HFFc6 (cell line): ENCODE results near the gene EML4. TPM values are rescaled to one million over a fixed set of nuclear protein-coding genes. Genes with fewer than 3 reads are reported as not detected.

Experiments
- DNase-seq: peaks from one replicate; pipeline ENCODE4 v3.0.0-alpha.2; 2018
- H3K27ac Mint-ChIP-seq: 2 replicates; pipeline ENCODE4 v1.8.0; 2020; ENCODE audit warnings: mild to moderate bottlenecking, mixed read lengths
- H3K27me3 Mint-ChIP-seq: 2 replicates; pipeline ENCODE4 v1.8.0; 2021; ENCODE audit warnings: mild to moderate bottlenecking, moderate library complexity, mixed read lengths; ENCODE audit not compliant: insufficient read depth
- H3K36me3 Mint-ChIP-seq: 2 replicates; pipeline ENCODE4 v1.8.0; 2021; ENCODE audit warnings: low read depth, mixed read lengths
- H3K4me1 Mint-ChIP-seq: 2 replicates; pipeline ENCODE4 v1.8.0; 2020; ENCODE audit warnings: low read depth, mixed read lengths
- H3K4me3 Mint-ChIP-seq: 2 replicates; pipeline ENCODE4 v1.8.0; 2020; ENCODE audit warnings: mild to moderate bottlenecking, moderate library complexity, mixed read lengths
- H3K9me3 Mint-ChIP-seq: 2 replicates; pipeline ENCODE4 v1.8.0; 2020; ENCODE audit warnings: mild to moderate bottlenecking, mixed read lengths
- total RNA-seq, 6 experiments: library from RNA; stranded (reverse); fragmentation: NEBNext Ultra II Directional; extraction: Animal tissue kit (Norgen Biotek cat#: 25700); gene quantifications; 2 replicates in 1 of 6; 3 replicates in 5 of 6; pipeline ENCODE4 v1.2.3, GENCODE V29; 2021
- TF ChIP-seq, protein P1 (sequence below): fragments of 200-600 bp; sonication (generic); IDR thresholded peaks from 2 replicates; pipeline ENCODE4 v1.5.0; 2021; ENCODE audit warnings: antibody characterized with exemption, mild to moderate bottlenecking

EML4 gene
- total RNA-seq, 6 experiments from 2014 or later, result 31.7 to 35.8 (median 33.6) TPM

- Mint-ChIP-seq H3K9me3 (no peaks in the 10 kb centered on the region), H3K4me3 (no peak overlapping the region; the same call in 1 of the 2 replicates), H3K36me3 (no peaks in the 10 kb centered on the region), H3K27ac (no peak overlapping the region), H3K27me3 (peaks cover 3% of the 10 kb centered on the region), H3K4me1 (peaks cover 29% of the 10 kb centered on the region)
- DNase-seq, result peak; percentile 10
- TF ChIP-seq, protein P1, sequence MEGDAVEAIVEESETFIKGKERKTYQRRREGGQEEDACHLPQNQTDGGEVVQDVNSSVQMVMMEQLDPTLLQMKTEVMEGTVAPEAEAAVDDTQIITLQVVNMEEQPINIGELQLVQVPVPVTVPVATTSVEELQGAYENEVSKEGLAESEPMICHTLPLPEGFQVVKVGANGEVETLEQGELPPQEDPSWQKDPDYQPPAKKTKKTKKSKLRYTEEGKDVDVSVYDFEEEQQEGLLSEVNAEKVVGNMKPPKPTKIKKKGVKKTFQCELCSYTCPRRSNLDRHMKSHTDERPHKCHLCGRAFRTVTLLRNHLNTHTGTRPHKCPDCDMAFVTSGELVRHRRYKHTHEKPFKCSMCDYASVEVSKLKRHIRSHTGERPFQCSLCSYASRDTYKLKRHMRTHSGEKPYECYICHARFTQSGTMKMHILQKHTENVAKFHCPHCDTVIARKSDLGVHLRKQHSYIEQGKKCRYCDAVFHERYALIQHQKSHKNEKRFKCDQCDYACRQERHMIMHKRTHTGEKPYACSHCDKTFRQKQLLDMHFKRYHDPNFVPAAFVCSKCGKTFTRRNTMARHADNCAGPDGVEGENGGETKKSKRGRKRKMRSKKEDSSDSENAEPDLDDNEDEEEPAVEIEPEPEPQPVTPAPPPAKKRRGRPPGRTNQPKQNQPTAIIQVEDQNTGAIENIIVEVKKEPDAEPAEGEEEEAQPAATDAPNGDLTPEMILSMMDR, result no peak
Observed at GRCh38 chr2:42167458-42167857, 1.7 kb upstream of the EML4 start.

- Mint-ChIP-seq H3K4me1 (peaks cover 21% of the 10 kb centered on the region), H3K27me3 (peaks cover 3% of the 10 kb centered on the region), H3K27ac (no peak overlapping the region), H3K36me3 (no peaks in the 10 kb centered on the region), H3K4me3 (no peak overlapping the region), H3K9me3 (no peaks in the 10 kb centered on the region)
- TF ChIP-seq, protein P1, result no peak
- no peak for DNase-seq
Observed at GRCh38 chr2:42168459-42169099, 574 bp upstream of the EML4 start.

DNA sequence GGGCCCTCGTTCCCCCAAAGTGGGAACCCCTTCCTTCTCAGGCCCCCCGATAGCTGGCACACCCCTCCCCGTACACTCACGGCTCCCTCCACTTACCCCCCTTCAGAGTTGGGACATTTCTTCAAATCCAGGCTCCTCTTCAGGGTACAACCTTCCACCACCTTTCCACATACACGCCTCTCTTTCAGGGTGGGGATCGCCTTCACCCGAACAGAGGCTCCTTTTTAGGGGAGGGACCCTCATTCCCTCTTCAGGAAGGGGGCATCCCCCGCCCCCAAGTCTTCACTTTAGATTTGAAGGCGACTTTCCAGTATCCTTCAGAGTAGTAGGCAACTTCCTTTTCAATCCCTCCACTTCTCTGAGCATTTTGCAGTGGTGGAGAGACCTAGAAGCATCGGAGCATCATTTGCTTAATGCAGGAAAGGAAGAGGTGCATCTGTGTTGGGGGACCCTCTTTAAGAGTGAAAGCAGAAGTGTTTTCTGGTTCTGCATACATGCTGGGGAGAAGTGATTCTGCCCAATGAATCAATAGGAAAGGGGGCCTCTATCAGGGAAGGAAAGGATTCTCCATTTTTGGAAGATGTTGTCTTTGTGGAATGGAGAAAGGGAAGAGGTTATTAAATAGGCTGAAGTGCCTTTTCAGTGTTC, 845 bp downstream of the EML4 start:
- TF ChIP-seq, protein P1, result no peak
- Mint-ChIP-seq H3K9me3 (no peaks in the 10 kb centered on the region), H3K36me3 (no peaks in the 10 kb centered on the region), H3K4me3 (no peak overlapping the region), H3K4me1 (peaks cover 20% of the 10 kb centered on the region), H3K27ac (no peak overlapping the region), H3K27me3 (no peaks in the 10 kb centered on the region; the same call in 1 of the 2 replicates)
- no peak for DNase-seq

GRCh38 chr2:42170619-42171395, 1.7 kb downstream of the EML4 start:
- no peaks in the 10 kb centered on the region for H3K9me3 Mint-ChIP-seq
- H3K27ac Mint-ChIP-seq, result no peak overlapping the region
- peaks cover 22% of the 10 kb centered on the region for H3K4me1 Mint-ChIP-seq
- no peaks in the 10 kb centered on the region for H3K36me3 Mint-ChIP-seq
- H3K27me3 Mint-ChIP-seq, result no peaks in the 10 kb centered on the region; the same call in 1 of the 2 replicates
- TF ChIP-seq, protein P1, result no peak
- no peak for DNase-seq
- no peak overlapping the region for H3K4me3 Mint-ChIP-seq

DNA sequence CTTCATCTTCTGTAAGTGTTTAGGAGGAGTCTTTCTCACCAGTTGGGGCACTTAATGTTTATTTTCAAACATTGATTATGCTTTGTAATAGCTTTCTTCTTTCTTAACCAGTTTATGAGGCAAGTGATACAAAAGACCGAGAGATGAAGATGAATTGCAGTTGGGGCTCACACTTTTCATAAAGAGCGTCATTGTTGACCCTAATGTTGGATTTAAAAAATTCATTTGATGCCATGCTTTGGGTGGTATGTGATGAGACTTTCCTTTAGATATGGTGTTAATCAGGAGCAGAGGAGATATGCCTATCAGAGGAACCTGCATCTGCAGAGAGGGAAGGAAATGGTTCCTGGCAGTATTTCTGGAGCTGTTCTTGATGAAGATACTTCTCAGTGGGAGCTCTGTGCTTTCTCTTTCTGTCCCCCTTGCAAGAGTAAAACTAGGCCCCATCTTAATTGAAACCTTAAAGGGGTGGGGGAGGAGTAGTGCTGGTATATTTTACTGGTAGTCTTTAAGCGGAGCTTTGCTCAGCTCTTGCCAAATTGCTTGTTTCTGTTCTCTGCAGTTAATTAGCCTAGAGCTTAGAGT, 2.3 kb downstream of the EML4 start:
- Mint-ChIP-seq H3K4me3 (no peak overlapping the region), H3K9me3 (no peaks in the 10 kb centered on the region), H3K27me3 (no peaks in the 10 kb centered on the region; the same call in 1 of the 2 replicates), H3K36me3 (peaks cover 5% of the 10 kb centered on the region; the same call in 1 of the 2 replicates), H3K27ac (no peak overlapping the region; the same call in 1 of the 2 replicates), H3K4me1 (peaks cover 29% of the 10 kb centered on the region)
- TF ChIP-seq, protein P1, result no peak
- DNase-seq, result no peak
